ENCODE data around the gene KCNH8. TPM values are rescaled to one million over a fixed set of nuclear protein-coding genes. Genes with fewer than 3 reads are reported as not detected.

Gene KCNH8
- total RNA-seq, 1 experiment from 2014 or later: 0.12 TPM

- TF ChIP-seq EZH2phosphoT487 (IDR thresholded peaks at IDR 0.05; ENCODE audit: borderline replicate concordance): no peak
- no peak for TF ChIP-seq CBX3 (IDR thresholded peaks at IDR 0.05; ENCODE audit: low read depth)
- no peak for TF ChIP-seq MAX (IDR thresholded peaks at IDR 0.05)
- TF ChIP-seq ZNF274 (IDR thresholded peaks at IDR 0.05; ENCODE audit: low read depth, low read length): no peak
These were observed 11.8 kb downstream of the KCNH8 start (continued) for GRCh38 chr3:19159966-19160635.

- H3K79me2 ChIP-seq (ENCODE audit: insufficient read depth, low read length): no peaks in the 10 kb centered on the region
- DNase-seq (ENCODE audit: low read depth, low spot score) (no peak), ATAC-seq (no peak)
- no peaks in the 10 kb centered on the region for H3K9me2 ChIP-seq (ENCODE audit: insufficient read depth)
- H3K27ac ChIP-seq (ENCODE audit: low read depth, low read length): no peak overlapping the region
- no peak overlapping the region for H2AFZ ChIP-seq (ENCODE audit: low read depth, low read length, poor library complexity, severe bottlenecking)
- H3K4me1 ChIP-seq (ENCODE audit: control insufficient read depth in 1 of 2, insufficient read depth in 2 of 2, low read length in 2 of 2): no peaks in the 10 kb centered on the region
- no TSS peak for BruUV-seq (replicated peaks)
- no peak overlapping the region for H3K9ac ChIP-seq (ENCODE audit: low read length)
- H3K4me2 ChIP-seq (ENCODE audit: low read length): no peak overlapping the region
- peaks cover 0 to 7% of the 10 kb centered on the region in 2 experiments; a peak in 1 of 4 replicates for H3K9me3 ChIP-seq (ENCODE audit: control insufficient read depth in 1 of 2, insufficient read depth in 1 of 2, low read depth in 1 of 2, low read length in 2 of 2)
- intact Hi-C loops (cut with micrococcal nuclease): loop anchor here (10.0 kb wide), 1 partner anchor 699 kb away; no protein-coding TSS in a partner anchor
- ChIA-PET POLR2A (no interaction called here), RAD21 (ENCODE audit: low non-redundant PET in 1 of 2, low total read pairs in 2 of 2, uncharacterized antibody in 2 of 2, unreplicated experiment in 2 of 2) (no interaction called here), CTCF (no interaction called here)
- TF ChIP-seq JUND (IDR thresholded peaks at IDR 0.05) (no peak), POLR2AphosphoS5 (IDR thresholded peaks at IDR 0.05; ENCODE audit: low read depth, low read length) (no peak), CEBPB (IDR thresholded peaks at IDR 0.05; ENCODE audit: low read depth) (no peak), EZH2 (IDR thresholded peaks at IDR 0.05) (no peak), SRF (IDR thresholded peaks at IDR 0.05; ENCODE audit: low read depth) (no peak), MAX (IDR thresholded peaks at IDR 0.05) (no peak), EGR1 (IDR thresholded peaks at IDR 0.05; ENCODE audit: low read depth) (no peak), REST (IDR thresholded peaks at IDR 0.05; ENCODE audit: low read depth) (no peak), RAD21 (IDR thresholded peaks at IDR 0.05; ENCODE audit: low read depth) (no peak), EZH2phosphoT487 (IDR thresholded peaks at IDR 0.05; ENCODE audit: borderline replicate concordance) (no peak), SP1 (IDR thresholded peaks at IDR 0.05; ENCODE audit: low read depth) (no peak)
- no peaks in the 10 kb centered on the region for H4K20me1 ChIP-seq (ENCODE audit: insufficient read depth)
- H3K4me3 ChIP-seq (replicated peaks in 1 of 2; ENCODE audit: low read depth in 1 of 2, low read length in 2 of 2): no peak overlapping the region
- H3K27me3 ChIP-seq (ENCODE audit: insufficient read depth, low read length): no peaks in the 10 kb centered on the region
- H3K36me3 ChIP-seq (ENCODE audit: control insufficient read depth in 1 of 2, insufficient read depth in 2 of 2, low read length in 2 of 2): no peaks in the 10 kb centered on the region
These were observed 17.3 kb downstream of the KCNH8 start for GRCh38 chr3:19165654-19166053.

Measured in HCT116 (cell line).